Small intestine (tissue), 7 donors: ENCODE results near the gene ADGRD1. TPM values are rescaled to one million over a fixed set of nuclear protein-coding genes. Genes with fewer than 3 reads are reported as not detected.

Source experiments
- DNase-seq, 2 donors: peaks; one replicate each; pipeline versions ENCODE4 v3.0.0 to v3.0.0-alpha.2; 2013
- FAIRE-seq: peaks from 2 replicates; lab custom pipeline; 2012; peaks lifted over from hg19 to GRCh38; lab: Jason Lieb, UNC
- H3K27ac ChIP-seq, 3 donors: one replicate each; pipeline ENCODE4 v1.5.1; 2013; ENCODE audit warnings: low read length in 2 of 3, mild to moderate bottlenecking in 2 of 3, control low read depth in 1 of 3, inconsistent platforms in 1 of 3, low read depth in 1 of 3, moderate library complexity in 1 of 3
- H3K27me3 ChIP-seq, 3 donors: one replicate each; pipeline ENCODE4 v1.6.1; 2013; ENCODE audit warnings: low read length in 3 of 3, inconsistent platforms in 1 of 3; ENCODE audit not compliant: control insufficient read depth in 3 of 3, insufficient read depth in 3 of 3
- H3K36me3 ChIP-seq, 3 donors: one replicate each; pipeline ENCODE4 v1.6.1; 2013; ENCODE audit warnings: low read length in 3 of 3, inconsistent platforms in 1 of 3, low read depth in 1 of 3, mild to moderate bottlenecking in 1 of 3, moderate library complexity in 1 of 3; ENCODE audit not compliant: control insufficient read depth in 3 of 3, insufficient read depth in 2 of 3
- H3K4me1 ChIP-seq, 3 donors: one replicate each; pipeline ENCODE4 v1.6.1; 2013; ENCODE audit warnings: low read length in 2 of 3, inconsistent platforms in 1 of 3, low read depth in 1 of 3, mild to moderate bottlenecking in 1 of 3, moderate library complexity in 1 of 3; ENCODE audit not compliant: control insufficient read depth in 3 of 3, insufficient read depth in 2 of 3
- H3K4me3 ChIP-seq, 3 donors: one replicate each; pipeline ENCODE4 v1.5.1; 2013; ENCODE audit warnings: low read length in 3 of 3, control low read depth in 1 of 3, inconsistent platforms in 1 of 3, low read depth in 1 of 3, mild to moderate bottlenecking in 1 of 3, moderate library complexity in 1 of 3
- H3K9me3 ChIP-seq, 2 donors: one replicate each; pipeline ENCODE4 v1.6.1; 2013; ENCODE audit warnings: low read depth in 1 of 2, low read length in 1 of 2; ENCODE audit not compliant: control insufficient read depth in 2 of 2, insufficient read depth in 1 of 2
- WGBS, 3 donors: extraction: QIAGEN DNeasy Blood & Tissue Kit; methylation state at CpG; one replicate each; pipeline ENCODE4 v1.1.7; 2013; 5-methylcytosine and 5-hydroxymethylcytosine counted together
- polyA plus RNA-seq, 4 donors: library from polyadenylated mRNA; stranded (reverse) in 3 of 4; unstranded in 1 of 4; fragments of 200-250 nt in 3 of 4; fragments of 120-200 nt in 1 of 4; gene quantifications; one replicate each; pipeline versions ENCODE4 v1.2.1 to v1.2.3, GENCODE V29; 2013
- donor health status: healthy with polysubstance abuse.
- donor health status: control.
- donor health status: control.
- donor health status: Bipolar disorder and iron deficiency.
- donor health status: healthy.

The ADGRD1 gene
- polyA plus RNA-seq, 4 donors, result 0.54 to 87.7 (median 9.3) TPM; not detected in 1

GRCh38 chr12:131025939-131026702, 72.4 kb downstream of the ADGRD1 start:
- no peaks in the 10 kb centered on the region for H3K9me3 ChIP-seq
- 44 to 78% (median 53%) methylated on average over 23 of the region's 23 CpGs for WGBS, 3 donors
- DNase-seq (peak; percentile 31 to 65), FAIRE-seq (no peak)
- no peak overlapping the region for H3K27ac ChIP-seq
- H3K4me3 ChIP-seq, result no peak overlapping the region
- H3K27me3 ChIP-seq, result no peaks in the 10 kb centered on the region
- peaks cover 0 to 60% (median 0%) of the 10 kb centered on the region in 3 donors for H3K36me3 ChIP-seq
- H3K4me1 ChIP-seq, result no peaks in the 10 kb centered on the region

DNA sequence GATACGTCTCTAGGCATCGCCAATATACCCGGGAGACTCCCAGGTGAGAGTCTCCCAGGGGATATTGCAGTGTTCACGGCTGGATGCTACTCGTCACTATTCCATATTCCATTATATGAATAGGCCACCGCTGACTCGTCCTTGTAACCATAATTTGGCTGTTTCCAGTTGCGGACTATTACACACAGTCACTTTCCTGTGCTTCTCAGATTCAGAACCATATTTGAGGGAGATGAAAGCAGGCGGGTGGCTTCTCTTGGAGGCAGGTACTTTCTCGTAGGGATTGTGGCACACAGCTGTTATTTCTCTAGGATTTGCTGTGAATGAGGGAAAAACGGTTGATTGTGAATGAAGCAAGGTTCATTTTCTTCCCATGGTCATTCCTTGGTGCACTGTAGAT, 73.0 kb downstream of the ADGRD1 start:
- H3K36me3 ChIP-seq, result peaks cover 0 to 60% (median 0%) of the 10 kb centered on the region in 3 donors
- H3K27ac ChIP-seq, result peak overlapping the region in 1 of 3 donors; percentile 8
- H3K27me3 ChIP-seq, result no peaks in the 10 kb centered on the region
- H3K9me3 ChIP-seq, result no peaks in the 10 kb centered on the region
- no peak overlapping the region for H3K4me3 ChIP-seq
- H3K4me1 ChIP-seq, result no peaks in the 10 kb centered on the region
- no peak for DNase-seq
- WGBS, 3 donors, result 75 to 85% (median 82%) methylated on average over 11 of the region's 11 CpGs
- FAIRE-seq, result no peak

DNA sequence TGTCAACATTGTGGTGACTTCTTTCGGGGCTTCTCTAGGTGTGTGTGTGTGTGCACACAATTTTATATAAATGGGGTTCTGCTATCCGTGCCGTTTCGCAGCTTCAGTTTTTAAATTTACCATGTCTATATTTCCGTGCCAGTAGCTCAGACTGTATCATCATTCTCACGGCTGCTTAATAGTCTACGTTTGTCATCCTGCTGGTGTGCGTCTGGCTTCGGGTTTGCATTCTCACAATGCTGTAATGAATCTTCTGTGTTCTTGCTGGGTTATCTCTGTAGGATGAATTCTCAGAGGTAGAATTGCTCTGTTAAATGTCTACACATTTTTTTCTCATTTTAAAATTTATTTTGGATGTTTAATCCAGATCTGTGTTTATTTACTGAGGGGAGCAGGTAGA, 73.6 kb downstream of the ADGRD1 start:
- Histone ChIP-seq H3K27ac (no peak overlapping the region), H3K36me3 (peaks cover 0 to 60% (median 0%) of the 10 kb centered on the region in 3 donors), H3K9me3 (no peaks in the 10 kb centered on the region), H3K27me3 (no peaks in the 10 kb centered on the region), H3K4me3 (no peak overlapping the region), H3K4me1 (no peaks in the 10 kb centered on the region)
- FAIRE-seq (no peak), DNase-seq (no peak)
- WGBS, 3 donors, result 80 to 94% (median 91%) methylated on average over 9 of the region's 9 CpGs

GRCh38 chr12:131027876-131028586, 74.3 kb downstream of the ADGRD1 start:
- 87 to 89% (median 88%) methylated on average over 20 of the region's 20 CpGs for WGBS, 3 donors
- H3K36me3 ChIP-seq, result peaks cover 0 to 60% (median 0%) of the 10 kb centered on the region in 3 donors
- no peaks in the 10 kb centered on the region for H3K27me3 ChIP-seq
- FAIRE-seq, result no peak
- no peak for DNase-seq
- no peaks in the 10 kb centered on the region for H3K4me1 ChIP-seq
- H3K27ac ChIP-seq, result peak overlapping the region in 1 of 3 donors; percentile 19
- H3K9me3 ChIP-seq, result no peaks in the 10 kb centered on the region
- no peak overlapping the region for H3K4me3 ChIP-seq

GRCh38 chr12:131028587-131029338, 75.1 kb downstream of the ADGRD1 start:
- FAIRE-seq, result no peak
- no peaks in the 10 kb centered on the region for H3K9me3 ChIP-seq
- DNase-seq, result peak in 1 of 2 donors; percentile 23
- peaks cover 0 to 61% (median 0%) of the 10 kb centered on the region in 3 donors for H3K36me3 ChIP-seq
- no peaks in the 10 kb centered on the region for H3K27me3 ChIP-seq
- WGBS, 3 donors, result 80 to 83% (median 82%) methylated on average over 29 of the region's 29 CpGs
- no peaks in the 10 kb centered on the region for H3K4me1 ChIP-seq
- no peak overlapping the region for H3K4me3 ChIP-seq
- no peak overlapping the region for H3K27ac ChIP-seq

DNA sequence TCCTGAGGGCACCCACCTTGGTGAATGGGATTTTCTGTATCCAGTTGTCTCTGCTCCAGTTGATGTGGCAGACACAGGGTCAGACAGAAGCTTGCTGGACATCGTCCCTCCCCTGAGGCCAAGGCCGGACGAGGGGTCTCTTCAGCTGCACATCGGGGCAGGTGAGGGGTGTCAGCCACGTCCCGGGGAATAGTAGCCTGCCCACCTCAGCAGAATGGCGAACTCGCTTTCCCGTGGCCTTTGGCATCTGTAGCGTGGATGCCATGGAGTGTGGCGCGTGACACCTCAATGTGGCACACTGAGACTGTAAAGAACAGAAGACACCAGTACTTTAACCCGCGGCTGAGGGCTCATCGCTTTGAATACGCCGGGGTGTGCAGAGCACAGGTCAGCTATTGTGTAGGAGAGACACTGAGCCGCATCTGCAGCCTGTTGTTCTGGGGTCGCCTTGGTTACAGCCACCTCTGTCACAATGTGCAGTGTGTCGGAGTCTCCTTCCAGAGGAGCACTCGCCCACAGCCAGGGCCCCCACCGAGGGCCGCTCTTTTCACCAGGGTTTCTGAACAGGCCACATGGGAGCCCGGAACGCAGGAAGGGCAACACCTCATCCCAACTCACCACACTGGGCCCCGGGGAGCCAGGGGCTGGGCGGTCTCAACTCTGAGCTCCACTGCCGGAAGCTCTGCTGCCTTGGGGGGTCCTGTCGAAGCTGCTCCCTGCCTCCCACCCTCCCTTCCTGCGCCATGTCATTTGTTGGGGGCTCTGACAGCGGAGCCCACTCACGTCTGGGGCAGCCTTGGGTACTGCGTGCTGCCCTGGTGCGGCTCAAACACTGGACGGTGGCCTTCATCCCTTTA, 77.0 kb downstream of the ADGRD1 start:
- WGBS, 3 donors, result 93 to 94% (median 94%) methylated on average over 33 to 35 of the region's 35 CpGs
- FAIRE-seq, result no peak
- no peak overlapping the region for H3K4me3 ChIP-seq
- no peak for DNase-seq
- no peak overlapping the region for H3K27ac ChIP-seq
- no peaks in the 10 kb centered on the region for H3K4me1 ChIP-seq
- H3K9me3 ChIP-seq, result no peaks in the 10 kb centered on the region
- no peaks in the 10 kb centered on the region for H3K27me3 ChIP-seq
- peaks cover 0 to 65% (median 0%) of the 10 kb centered on the region in 3 donors for H3K36me3 ChIP-seq

- no peak overlapping the region for H3K27ac ChIP-seq
- no peak for FAIRE-seq
Observed at GRCh38 chr12:131032082-131032750, 78.5 kb downstream of the ADGRD1 start.

More at GRCh38 chr12:131032082-131032750, 78.5 kb downstream of the ADGRD1 start:
- 79 to 87% (median 85%) methylated on average over 28 of the region's 28 CpGs for WGBS, 3 donors
- no peak overlapping the region for H3K4me3 ChIP-seq
- no peaks in the 10 kb centered on the region for H3K27me3 ChIP-seq
- peaks cover 0 to 64% (median 0%) of the 10 kb centered on the region in 3 donors for H3K36me3 ChIP-seq
- DNase-seq, result no peak
- no peaks in the 10 kb centered on the region for H3K4me1 ChIP-seq
- H3K9me3 ChIP-seq, result no peaks in the 10 kb centered on the region
